B cell (primary cell): Measurements from ENCODE around the gene SHFL. TPM values are rescaled to one million over a fixed set of nuclear protein-coding genes. Genes with fewer than 3 reads are reported as not detected.

Source experiments
- ATAC-seq: fragments of 200-7000 bp; cut with Tn5 transposase; one replicate; pipeline ENCODE4 v1.10.0; 2021; ENCODE audit warnings: low read depth, mild to moderate bottlenecking, moderate number of reproducible peaks, moderate library complexity
- CTCF ChIA-PET: fragments of 350-600 bp; sonication (Branson Sonifier 250); formaldehyde crosslinking; loops from one replicate; lab custom pipeline; 2021; ENCODE audit warnings: antibody characterized with exemption, inconsistent platforms; lab: Charles Lee
- POLR2A ChIA-PET: fragments of 350-600 bp; sonication (Branson Sonifier 250); formaldehyde crosslinking; loops from one replicate; lab custom pipeline; 2021; ENCODE audit warnings: antibody characterized with exemption; lab: Charles Lee
- DNase-seq: peaks from one replicate; pipeline ENCODE4 v3.0.0; 2013
- H2AFZ ChIP-seq: 2 replicates; pipeline ENCODE4 v1.6.1; 2012; ENCODE audit warnings: mild to moderate bottlenecking, low read depth, low read length; ENCODE audit not compliant: insufficient read depth, poor library complexity, severe bottlenecking
- H3K27ac ChIP-seq, 2 donors: 1 replicate in 1 of 2; 2 replicates in 1 of 2; pipeline ENCODE4 v1.5.1; 2012 to 2013; ENCODE audit warnings: low read length in 2 of 2, mild to moderate bottlenecking in 2 of 2, moderate library complexity in 1 of 2
- H3K27me3 ChIP-seq, 4 experiments: fragments of 200-600 bp in 1 of 4; sonication (generic) in 1 of 4; replicated peaks in 1 of 4; 1 replicate in 2 of 4; 2 replicates in 2 of 4; pipeline versions ENCODE4 v1.6.1 to v1.7.0; 2013 to 2016; ENCODE audit warnings: low read length in 3 of 4, mild to moderate bottlenecking in 2 of 4, mixed read lengths in 1 of 4, moderate library complexity in 1 of 4; ENCODE audit not compliant: insufficient read depth in 4 of 4, control insufficient read depth in 3 of 4; ENCODE audit errors: control extremely low read depth in 1 of 4
- H3K36me3 ChIP-seq, 2 experiments: replicated peaks in 1 of 2; 1 replicate in 1 of 2; 2 replicates in 1 of 2; pipeline versions ENCODE4 v1.6.1 to v1.7.1; 2013; ENCODE audit warnings: low read length in 1 of 2; ENCODE audit not compliant: insufficient read depth in 2 of 2, control insufficient read depth in 1 of 2; ENCODE audit errors: control extremely low read depth in 1 of 2, extremely low read depth in 1 of 2
- H3K4me1 ChIP-seq, 2 donors: fragments of 200-600 bp in 1 of 2; sonication (generic) in 1 of 2; 1 replicate in 1 of 2; 2 replicates in 1 of 2; pipeline versions ENCODE4 v1.5.1 to v1.6.1; 2013 to 2017; ENCODE audit warnings: low read length in 2 of 2; ENCODE audit not compliant: control insufficient read depth in 2 of 2, insufficient read depth in 2 of 2
- H3K4me2 ChIP-seq: replicated peaks from 2 replicates; pipeline ENCODE3; 2012; ENCODE audit warnings: mild to moderate bottlenecking, low read depth, low read length; ENCODE audit not compliant: poor library complexity, severe bottlenecking
- H3K4me3 ChIP-seq, 5 experiments: fragments of 200-600 bp in 1 of 5; sonication (generic) in 1 of 5; 1 replicate in 3 of 5; 2 replicates in 2 of 5; pipeline versions ENCODE4 v1.5.1 to v1.7.0; 2011 to 2016; ENCODE audit warnings: low read length in 4 of 5, mild to moderate bottlenecking in 4 of 5, low read depth in 2 of 5, control low read depth in 1 of 5, moderate library complexity in 1 of 5; ENCODE audit not compliant: insufficient read depth in 1 of 5; ENCODE audit errors: control extremely low read depth in 1 of 5, extremely low read depth in 1 of 5
- H3K79me2 ChIP-seq: fragments of 200-600 bp; sonication (generic); one replicate; pipeline ENCODE4 v1.6.0; 2016; ENCODE audit warnings: low read length; ENCODE audit not compliant: control insufficient read depth, insufficient read depth
- H3K9ac ChIP-seq: fragments of 200-600 bp; sonication (generic); 2 replicates; pipeline ENCODE4 v1.6.1; 2017; ENCODE audit warnings: mild to moderate bottlenecking, low read length, moderate library complexity
- H3K9me3 ChIP-seq, 3 donors: one replicate each; pipeline versions ENCODE4 v1.6.1 to v1.7.1; 2013; ENCODE audit warnings: low read length in 2 of 3; ENCODE audit not compliant: control insufficient read depth in 2 of 3, insufficient read depth in 1 of 3; ENCODE audit errors: control extremely low read depth in 1 of 3
- H4K20me1 ChIP-seq: 2 replicates; pipeline ENCODE4 v1.6.0; 2012; ENCODE audit warnings: mild to moderate bottlenecking, low read length; ENCODE audit not compliant: insufficient read depth, control insufficient read depth, poor library complexity, severe bottlenecking
- H3K27ac Mint-ChIP-seq: one replicate; pipeline ENCODE4 v1.8.0; 2021; ENCODE audit warnings: mixed read lengths
- H3K27me3 Mint-ChIP-seq: one replicate; pipeline ENCODE4 v1.8.0; 2021; ENCODE audit warnings: mixed read lengths
- H3K4me1 Mint-ChIP-seq: one replicate; pipeline ENCODE4 v1.8.0; 2021; ENCODE audit warnings: mixed read lengths
- H3K4me3 Mint-ChIP-seq: one replicate; pipeline ENCODE4 v1.8.0; 2021; ENCODE audit warnings: mixed read lengths
- H3K9me3 Mint-ChIP-seq: one replicate; pipeline ENCODE4 v1.8.0; 2022; ENCODE audit warnings: mixed read lengths; ENCODE audit not compliant: insufficient read depth
- CTCF ChIP-seq: fragments of 200-600 bp; IDR thresholded peaks from one replicate; pipeline ENCODE4 v1.8.0; 2022; ENCODE audit warnings: antibody characterized with exemption, mild to moderate bottlenecking
- EZH2 ChIP-seq: IDR thresholded peaks from 2 replicates; pipeline ENCODE4 v1.6.1; 2012; ENCODE audit warnings: borderline replicate concordance, low read depth, mild to moderate bottlenecking, moderate library complexity, low read length; ENCODE audit not compliant: insufficient read depth, poor library complexity, severe bottlenecking
- WGBS: methylation state at CpG from one replicate; pipeline ENCODE4 v1.1.5; 2013; ENCODE audit warnings: missing lambda C conversion rate; ENCODE audit not compliant: insufficient coverage; 5-methylcytosine and 5-hydroxymethylcytosine counted together
- intact Hi-C: fragments of 100-400 bp; cut with micrococcal nuclease; formaldehyde crosslinking; loops from one replicate; pipeline ENCODE4 v1.10.0; 2022
- polyA plus RNA-seq: library from polyadenylated mRNA; depleted of rRNA; stranded (reverse); fragments of >200 nt; gene quantifications from 2 replicates; pipeline ENCODE4 v1.2.3, GENCODE V29; 2012
- total RNA-seq, 2 donors: library from RNA; stranded (reverse); fragments of 120-200 nt in 1 of 2; gene quantifications; 1 replicate in 1 of 2; 2 replicates in 1 of 2; pipeline versions ENCODE4 v1.2.3 to v1.2.4, GENCODE V29; 2013 to 2022

The SHFL gene
- total and polyA plus RNA-seq, 2 donors (not counting 1 experiment from before 2014, with no cell fraction given) = 109 to 205 TPM

GRCh38 chr19:10116866-10117616 is 30.9 kb downstream of the SHFL start:
- intact Hi-C loops = no loop called here
- no peak for ATAC-seq

More at GRCh38 chr19:10116866-10117616, 30.9 kb downstream of the SHFL start:
- Histone ChIP-seq H2AFZ (no peak overlapping the region), H3K4me2 (no peak overlapping the region), H3K27ac (no peak overlapping the region), H3K9ac (no peak overlapping the region), H3K27me3 (no peaks in the 10 kb centered on the region), H3K4me3 (no peak overlapping the region), H3K36me3 (peaks cover 0 to 35% of the 10 kb centered on the region in 2 experiments), H3K4me1 (peaks cover 23 to 30% of the 10 kb centered on the region in 2 donors), H3K79me2 (peaks cover 33% of the 10 kb centered on the region), H3K9me3 (peaks cover 0 to 6% (median 0%) of the 10 kb centered on the region in 3 donors), H4K20me1 (peaks cover 67% of the 10 kb centered on the region)
- Mint-ChIP-seq H3K9me3 (no peaks in the 10 kb centered on the region), H3K4me1 (peaks cover 37% of the 10 kb centered on the region), H3K27me3 (no peaks in the 10 kb centered on the region), H3K4me3 (no peak overlapping the region), H3K27ac (peak overlapping the region; percentile 37)
- TF ChIP-seq EZH2 = no peak
- TF ChIP-seq CTCF = no peak
- ChIA-PET CTCF (interaction anchor here (0.5 to 15.9 kb wide), 5 partner anchors 15 to 953 kb away, joined by 3 to 263 read pairs (median 3); partner anchors contain the start of genes ANGPTL6 and PPAN), POLR2A (no interaction called here)
- no peak for DNase-seq
- 96% methylated on average over 17 of the region's 21 CpGs for WGBS
